ENCODE results near the gene KLHDC4. TPM values are rescaled to one million over a fixed set of nuclear protein-coding genes. Genes with fewer than 3 reads are reported as not detected.

KLHDC4 gene
- total and polyA plus RNA-seq, 8 donors: 25.5 to 119 (median 43.5) TPM

DNA sequence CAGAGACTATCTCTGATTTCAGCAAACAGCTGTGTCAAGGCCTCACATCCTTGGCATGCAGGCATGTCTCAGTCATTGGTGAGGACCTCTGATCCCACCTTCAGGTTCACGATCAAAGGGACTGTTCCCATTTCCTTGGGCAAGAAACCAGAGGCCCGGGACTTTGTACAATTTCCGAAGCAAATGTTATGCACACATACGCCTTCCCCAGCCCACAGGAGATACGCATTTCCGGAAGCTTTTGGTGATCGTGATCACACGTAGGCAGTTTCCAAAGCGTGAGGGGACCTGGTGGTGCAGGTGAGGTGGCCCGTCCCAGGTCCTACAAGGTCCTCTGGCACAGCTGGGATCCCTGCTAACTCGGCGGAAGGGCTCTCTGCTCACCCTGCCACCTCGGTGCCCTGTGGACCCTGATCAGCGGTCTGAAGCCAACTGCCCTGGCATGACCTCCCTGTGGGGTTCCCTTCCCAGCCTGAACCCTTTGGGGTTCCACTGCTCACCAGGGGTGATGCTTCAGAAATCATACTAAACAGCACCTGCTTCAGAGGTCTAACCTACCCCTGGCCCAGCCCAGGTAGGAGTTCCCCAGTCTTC, 28.8 kb upstream of the KLHDC4 start:
- intact Hi-C loops (cut with DNase I; ENCODE audit: low total_unique reads): no loop called here
- TF ChIP-seq POLR2A (IDR thresholded peaks at IDR 0.05): no peak
- no peak for TF ChIP-seq POLR2AphosphoS5 (IDR thresholded peaks at IDR 0.05)
- no peak for TF ChIP-seq EP300 (IDR thresholded peaks at IDR 0.05)
- no peak for TF ChIP-seq CTCF (IDR thresholded peaks at IDR 0.05)

GRCh38 chr16:87792205-87792565, 26.4 kb upstream of the KLHDC4 start:
- Histone ChIP-seq H3K27ac (peak overlapping the region in 1 of 5 donors; percentile 89), H3K4me1 (peaks cover 14 to 30% (median 22%) of the 10 kb centered on the region in 4 donors), H3K36me3 (no peaks in the 10 kb centered on the region), H3K27me3 (no peaks in the 10 kb centered on the region), H3K9me3 (no peaks in the 10 kb centered on the region), H3K4me3 (no peak overlapping the region)
- WGBS, 5 donors: 75 to 87% (median 82%) methylated on average over 7 of the region's 7 CpGs
- no peak for TF ChIP-seq POLR2AphosphoS5 (IDR thresholded peaks at IDR 0.05)
- no peak for TF ChIP-seq EP300 (IDR thresholded peaks at IDR 0.05)
- no peak for TF ChIP-seq CTCF (IDR thresholded peaks at IDR 0.05)
- no peak for TF ChIP-seq POLR2A (IDR thresholded peaks at IDR 0.05)
- intact Hi-C loops (cut with DNase I; ENCODE audit: low total_unique reads): no loop called here
- no peak for DNase-seq

More for the DNA sequence above, 28.8 kb upstream of the KLHDC4 start:
- Histone ChIP-seq H3K27me3 (no peaks in the 10 kb centered on the region), H3K36me3 (no peaks in the 10 kb centered on the region), H3K9me3 (no peaks in the 10 kb centered on the region), H3K4me3 (no peak overlapping the region), H3K4me1 (peaks cover 10 to 18% (median 18%) of the 10 kb centered on the region in 4 donors), H3K27ac (no peak overlapping the region)
- no peak for DNase-seq
- WGBS, 5 donors: 87 to 91% (median 91%) methylated on average over 6 to 14 of the region's 14 CpGs

DNA sequence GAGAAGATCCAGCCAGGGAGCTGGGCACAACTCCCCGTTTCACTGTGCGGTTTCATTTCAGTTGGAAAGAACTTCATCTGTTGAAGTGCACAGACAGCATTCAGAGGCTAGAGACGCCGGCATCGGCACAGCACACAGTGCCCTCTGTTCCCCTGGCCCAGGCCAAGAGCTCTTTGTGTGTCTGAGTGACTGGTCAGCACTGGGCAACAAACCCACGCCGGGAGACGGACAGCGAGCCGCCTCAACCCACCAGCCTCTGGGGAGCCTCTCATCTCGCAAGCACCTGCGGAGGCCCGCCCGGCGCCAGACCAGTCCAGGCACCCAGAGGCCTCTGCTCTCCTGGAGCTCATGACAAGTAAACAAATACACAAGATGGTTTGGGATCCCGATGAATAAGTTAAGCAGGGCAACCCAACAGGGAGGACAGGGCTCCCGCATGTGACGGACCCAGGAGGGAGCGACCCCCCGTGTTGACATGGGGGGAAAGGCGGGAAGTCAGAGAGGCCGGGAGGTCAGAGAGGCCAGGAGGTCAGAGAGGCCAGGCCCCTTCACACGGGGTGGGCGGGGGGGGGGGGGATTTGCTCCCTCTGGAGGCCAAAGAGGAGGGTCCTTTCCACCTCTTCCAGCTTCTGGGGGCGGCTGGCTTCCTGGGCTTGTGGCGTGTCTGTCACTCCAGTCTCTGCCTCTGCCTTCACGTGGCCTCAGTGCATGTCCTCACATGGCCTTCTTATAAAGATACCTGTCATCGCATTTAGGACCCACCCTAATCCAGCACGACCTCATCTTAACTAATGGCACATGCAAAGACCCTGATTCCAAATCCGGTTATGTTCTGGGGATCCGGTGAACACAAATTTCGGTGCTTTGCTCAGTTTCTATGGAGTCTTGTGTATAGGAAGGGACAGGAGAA, 25.8 kb upstream of the KLHDC4 start:
- intact Hi-C loops (cut with DNase I; ENCODE audit: low total_unique reads): no loop called here
- no peak for TF ChIP-seq EP300 (IDR thresholded peaks at IDR 0.05)
- no peaks in the 10 kb centered on the region for H3K9me3 ChIP-seq
- peaks cover 14 to 30% (median 22%) of the 10 kb centered on the region in 4 donors for H3K4me1 ChIP-seq
- H3K36me3 ChIP-seq: no peaks in the 10 kb centered on the region
- peak overlapping the region in 4 of 5 donors; percentile 2 to 89 (median 76) for H3K27ac ChIP-seq
- WGBS, 5 donors: 78 to 84% (median 79%) methylated on average over 28 to 32 of the region's 32 CpGs
- H3K4me3 ChIP-seq: no peak overlapping the region
- peak in 1 of 2 donors; percentile 29 for DNase-seq
- no peaks in the 10 kb centered on the region for H3K27me3 ChIP-seq

DNA sequence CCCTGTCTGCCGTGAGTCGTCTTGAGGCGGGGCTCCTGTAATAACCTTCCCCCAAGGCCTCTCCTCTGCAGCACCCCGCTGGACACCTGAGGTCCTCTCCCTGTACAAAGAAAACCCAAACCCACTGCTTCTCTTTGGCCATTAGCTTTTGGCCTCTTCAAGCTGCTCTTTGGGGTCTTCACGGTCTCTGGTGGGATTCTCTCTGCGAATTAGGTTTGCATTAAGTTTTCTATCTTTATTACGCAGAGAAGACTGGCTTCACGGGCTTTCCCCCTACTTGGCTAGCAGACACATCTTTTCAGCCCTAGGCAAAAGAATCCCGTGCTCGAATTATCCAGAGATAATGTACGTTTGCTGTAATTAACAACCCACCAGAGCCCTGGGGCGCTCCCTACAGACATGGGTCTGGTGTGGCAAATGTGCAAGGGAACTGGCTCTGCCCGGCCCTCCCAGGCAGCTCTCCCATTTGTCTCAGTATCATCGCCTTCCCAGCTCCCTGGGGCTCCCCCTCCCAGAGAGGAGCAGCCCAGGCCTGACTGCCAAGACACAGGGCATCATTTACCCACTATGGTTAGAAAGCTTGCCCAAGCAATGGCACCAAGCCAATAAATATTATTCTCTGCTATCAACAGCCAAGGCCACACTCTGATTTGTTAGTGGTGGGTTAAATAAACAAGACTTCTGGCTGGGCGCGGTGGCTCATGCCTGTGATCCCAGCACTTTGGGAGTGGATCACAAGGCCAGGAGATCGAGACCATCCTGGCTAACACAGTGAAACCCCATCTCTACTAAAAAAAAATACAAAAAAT, 24.7 kb upstream of the KLHDC4 start:
- 52 to 65% (median 59%) methylated on average over 17 of the region's 17 CpGs for WGBS, 5 donors

More for the DNA sequence above, 24.7 kb upstream of the KLHDC4 start:
- DNase-seq: peak; percentile 40 to 78
- Histone ChIP-seq H3K27ac (peak overlapping the region; percentile 12 to 89 (median 74)), H3K9me3 (no peaks in the 10 kb centered on the region), H3K36me3 (no peaks in the 10 kb centered on the region), H3K4me3 (no peak overlapping the region), H3K27me3 (no peaks in the 10 kb centered on the region), H3K4me1 (peaks cover 14 to 30% (median 22%) of the 10 kb centered on the region in 4 donors)
- no peak for TF ChIP-seq POLR2A (IDR thresholded peaks at IDR 0.05)
- TF ChIP-seq EP300 (IDR thresholded peaks at IDR 0.05): peak; percentile 60
- peak in 2 of 3 donors; percentile 68 to 91 for TF ChIP-seq POLR2AphosphoS5 (IDR thresholded peaks at IDR 0.05)
- intact Hi-C loops (cut with DNase I; ENCODE audit: low total_unique reads): no loop called here
